Measurements from ENCODE around the gene ITGB8.

ITGB8 gene

GRCh38 chr7:20313626-20314025 lies 17.1 kb upstream of the ITGB8 start:
- H3K9ac ChIP-seq (ENCODE audit: low read depth, low read length) = no peak overlapping the region
- ATAC-seq (ENCODE audit: insufficient read depth, low read depth) (no peak), DNase-seq (no peak)
- H2AFZ ChIP-seq (ENCODE audit: low read depth, low read length) = no peak overlapping the region
- H3K9me3 ChIP-seq (ENCODE audit: insufficient read depth, low read length, severe bottlenecking) = no peaks in the 10 kb centered on the region
- H3K27ac ChIP-seq (ENCODE audit: low read length) = no peak overlapping the region
- TF ChIP-seq EZH2 (IDR thresholded peaks at IDR 0.05; ENCODE audit: borderline replicate concordance, low read depth, low read length, severe bottlenecking) (no peak), CTCF (IDR thresholded peaks at IDR 0.05; ENCODE audit: borderline replicate concordance, extremely low read depth, low read length, poor library complexity, severe bottlenecking) (no peak)
- no peak overlapping the region for H3K4me3 ChIP-seq (ENCODE audit: low read depth in 1 of 2, low read length in 2 of 2)
- H3K4me2 ChIP-seq (ENCODE audit: insufficient read depth, low read length) = no peak overlapping the region
- H3K36me3 ChIP-seq (ENCODE audit: insufficient read depth, low read length) = no peaks in the 10 kb centered on the region
- H3K27me3 ChIP-seq (ENCODE audit: insufficient read depth, low read length, poor library complexity) = no peaks in the 10 kb centered on the region
- H4K20me1 ChIP-seq (ENCODE audit: insufficient read depth, low read length) = no peaks in the 10 kb centered on the region
- H3K79me2 ChIP-seq (ENCODE audit: insufficient read depth, low read length) = no peaks in the 10 kb centered on the region
- no peaks in the 10 kb centered on the region for H3K4me1 ChIP-seq (ENCODE audit: insufficient read depth, low read length)

DNA sequence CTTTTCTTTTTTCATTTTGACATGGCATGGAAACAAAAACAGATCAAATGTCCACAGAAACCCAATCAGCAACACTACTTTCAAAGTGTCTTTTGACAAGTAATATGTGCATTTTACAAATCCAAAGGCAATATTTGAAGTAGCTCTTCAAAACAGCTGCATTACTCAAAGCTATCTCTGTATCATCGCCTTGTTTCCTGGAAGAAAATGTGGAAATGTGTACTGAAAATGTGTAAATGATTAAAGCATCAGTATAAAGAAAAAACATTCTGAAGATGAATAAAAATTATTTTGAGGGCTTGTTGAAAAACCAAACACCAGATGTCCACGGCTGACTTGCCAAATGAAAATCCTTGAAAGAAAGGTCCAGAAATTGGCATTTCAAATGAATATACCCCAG lies 16.5 kb upstream of the ITGB8 start:
- Histone ChIP-seq H3K27me3 (ENCODE audit: insufficient read depth, low read length, poor library complexity) (no peaks in the 10 kb centered on the region), H3K4me3 (ENCODE audit: low read depth in 1 of 2, low read length in 2 of 2) (no peak overlapping the region), H3K4me1 (ENCODE audit: insufficient read depth, low read length) (no peaks in the 10 kb centered on the region), H3K9ac (ENCODE audit: low read depth, low read length) (no peak overlapping the region), H4K20me1 (ENCODE audit: insufficient read depth, low read length) (no peaks in the 10 kb centered on the region), H3K27ac (ENCODE audit: low read length) (no peak overlapping the region), H3K79me2 (ENCODE audit: insufficient read depth, low read length) (no peaks in the 10 kb centered on the region), H3K36me3 (ENCODE audit: insufficient read depth, low read length) (no peaks in the 10 kb centered on the region), H3K9me3 (ENCODE audit: insufficient read depth, low read length, severe bottlenecking) (no peaks in the 10 kb centered on the region), H3K4me2 (ENCODE audit: insufficient read depth, low read length) (no peak overlapping the region), H2AFZ (ENCODE audit: low read depth, low read length) (no peak overlapping the region)
- no peak for ATAC-seq (ENCODE audit: insufficient read depth, low read depth)
- no peak for DNase-seq
- TF ChIP-seq CTCF (IDR thresholded peaks at IDR 0.05; ENCODE audit: borderline replicate concordance, extremely low read depth, low read length, poor library complexity, severe bottlenecking) (no peak), EZH2 (IDR thresholded peaks at IDR 0.05; ENCODE audit: borderline replicate concordance, low read depth, low read length, severe bottlenecking) (no peak)

- Histone ChIP-seq H3K79me2 (ENCODE audit: insufficient read depth, low read length) (no peaks in the 10 kb centered on the region), H2AFZ (ENCODE audit: low read depth, low read length) (no peak overlapping the region), H3K27me3 (ENCODE audit: insufficient read depth, low read length, poor library complexity) (no peaks in the 10 kb centered on the region), H3K4me2 (ENCODE audit: insufficient read depth, low read length) (no peak overlapping the region), H3K9ac (ENCODE audit: low read depth, low read length) (no peak overlapping the region), H3K9me3 (ENCODE audit: insufficient read depth, low read length, severe bottlenecking) (no peaks in the 10 kb centered on the region), H3K4me3 (ENCODE audit: low read depth in 1 of 2, low read length in 2 of 2) (no peak overlapping the region), H3K4me1 (ENCODE audit: insufficient read depth, low read length) (no peaks in the 10 kb centered on the region), H4K20me1 (ENCODE audit: insufficient read depth, low read length) (no peaks in the 10 kb centered on the region), H3K27ac (ENCODE audit: low read length) (no peak overlapping the region), H3K36me3 (ENCODE audit: insufficient read depth, low read length) (no peaks in the 10 kb centered on the region)
- no peak for TF ChIP-seq CTCF (IDR thresholded peaks at IDR 0.05; ENCODE audit: borderline replicate concordance, extremely low read depth, low read length, poor library complexity, severe bottlenecking)
- ATAC-seq (ENCODE audit: insufficient read depth, low read depth) (no peak), DNase-seq (no peak)
These were observed 14.0 kb upstream of the ITGB8 start for GRCh38 chr7:20316706-20317105.

DNA sequence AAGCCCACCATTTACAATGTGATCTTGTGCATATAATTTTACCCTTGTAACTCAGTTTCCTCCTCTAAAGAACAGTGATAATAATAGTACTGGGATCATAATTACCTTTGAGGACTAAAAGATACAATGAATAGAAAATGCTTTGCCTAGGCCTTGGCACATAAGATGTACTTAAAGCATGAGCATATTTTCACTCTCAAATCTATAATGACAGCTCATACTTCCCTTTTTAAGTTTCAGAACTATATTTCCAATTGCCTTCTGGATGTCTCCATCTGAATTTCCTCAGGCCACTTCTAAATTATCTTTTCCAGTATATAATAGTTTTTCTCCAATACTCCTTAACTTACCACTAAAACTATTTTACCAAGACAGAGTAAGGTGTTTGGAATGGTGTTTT lies 13.3 kb upstream of the ITGB8 start:
- TF ChIP-seq EZH2 (IDR thresholded peaks at IDR 0.05; ENCODE audit: borderline replicate concordance, low read depth, low read length, severe bottlenecking) = no peak
- TF ChIP-seq CTCF (IDR thresholded peaks at IDR 0.05; ENCODE audit: borderline replicate concordance, extremely low read depth, low read length, poor library complexity, severe bottlenecking) = no peak
- Histone ChIP-seq H3K4me3 (ENCODE audit: low read depth in 1 of 2, low read length in 2 of 2) (no peak overlapping the region), H3K79me2 (ENCODE audit: insufficient read depth, low read length) (no peaks in the 10 kb centered on the region), H3K9ac (ENCODE audit: low read depth, low read length) (no peak overlapping the region), H3K27ac (ENCODE audit: low read length) (no peak overlapping the region), H3K36me3 (ENCODE audit: insufficient read depth, low read length) (no peaks in the 10 kb centered on the region), H2AFZ (ENCODE audit: low read depth, low read length) (no peak overlapping the region), H3K4me2 (ENCODE audit: insufficient read depth, low read length) (no peak overlapping the region), H4K20me1 (ENCODE audit: insufficient read depth, low read length) (no peaks in the 10 kb centered on the region), H3K4me1 (ENCODE audit: insufficient read depth, low read length) (no peaks in the 10 kb centered on the region), H3K27me3 (ENCODE audit: insufficient read depth, low read length, poor library complexity) (no peaks in the 10 kb centered on the region), H3K9me3 (ENCODE audit: insufficient read depth, low read length, severe bottlenecking) (no peaks in the 10 kb centered on the region)
- DNase-seq = no peak
- ATAC-seq (ENCODE audit: insufficient read depth, low read depth) = no peak

Data from DND-41 (cell line).